BLaER1 treated with 17β-estradiol and CSF1 and Interleukin-3, amounts not matched to agents 10 nM and 100 nM (cell line): Measurements from ENCODE around the gene OTOP3.

Experiments
- H3K27ac ChIP-seq, 11 experiments: shearing (Covaris generic); formaldehyde crosslinking; 2 replicates each; pipeline ENCODE4 v1.8.1; 2022
- H3K27me3 ChIP-seq, 11 experiments: shearing (Covaris generic); formaldehyde crosslinking; 2 replicates each; pipeline ENCODE4 v1.8.1; 2022
- H3K36me3 ChIP-seq, 11 experiments: shearing (Covaris generic); formaldehyde crosslinking; 2 replicates each; pipeline ENCODE4 v1.8.1; 2022
- H3K4me1 ChIP-seq, 10 experiments: shearing (Covaris generic); formaldehyde crosslinking; 2 replicates each; pipeline ENCODE4 v1.8.1; 2022
- H3K4me2 ChIP-seq, 11 experiments: shearing (Covaris generic); formaldehyde crosslinking; 2 replicates each; pipeline ENCODE4 v1.8.1; 2022
- H3K4me3 ChIP-seq, 10 experiments: shearing (Covaris generic); formaldehyde crosslinking; 2 replicates each; pipeline ENCODE4 v1.8.1; 2022
- H3K9ac ChIP-seq, 11 experiments: shearing (Covaris generic); formaldehyde crosslinking; 2 replicates each; pipeline ENCODE4 v1.8.1; 2022
- H3K9me3 ChIP-seq, 11 experiments: shearing (Covaris generic); formaldehyde crosslinking; replicated peaks in 1 of 11; 2 replicates each; pipeline ENCODE4 v1.8.1; 2022
- H4K20me1 ChIP-seq, 11 experiments: shearing (Covaris generic); formaldehyde crosslinking; 2 replicates each; pipeline ENCODE4 v1.8.1; 2022
- Cebpa-rat ChIP-seq, 11 experiments: shearing (Covaris generic); IDR thresholded peaks; 2 replicates each; pipeline ENCODE4 v1.8.1; 2022

The OTOP3 gene

DNA sequence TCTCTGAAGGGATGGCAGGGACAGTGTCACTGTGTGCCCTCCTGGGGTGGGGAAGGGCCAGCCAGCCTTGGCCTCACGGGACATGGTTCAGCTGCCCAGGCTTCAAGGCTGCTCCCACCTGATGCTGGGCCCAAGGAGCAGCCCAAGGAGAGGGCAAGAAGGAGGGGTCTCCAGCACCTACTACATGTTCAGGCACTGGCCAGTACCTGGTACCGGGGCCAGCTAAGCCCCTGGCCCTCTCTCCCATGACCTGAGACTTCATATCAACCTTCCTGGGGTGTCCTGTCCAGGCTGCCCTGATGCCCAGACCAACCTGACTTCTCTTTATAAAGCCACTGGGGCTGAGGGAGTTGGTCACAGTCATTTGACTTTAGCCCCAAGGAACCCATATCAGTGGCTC, 13.9 kb upstream of the OTOP3 start:
- Histone ChIP-seq H4K20me1 (peaks cover 0 to 43% (median 6%) of the 10 kb centered on the region in 11 experiments; a peak in 9 of 22 replicates), H3K9ac (no peak overlapping the region), H3K4me1 (peaks cover 0 to 31% (median 16%) of the 10 kb centered on the region in 10 experiments; a peak in 13 of 20 replicates), H3K9me3 (no peaks in the 10 kb centered on the region), H3K36me3 (no peaks in the 10 kb centered on the region), H3K4me3 (no peak overlapping the region), H3K27ac (no peak overlapping the region), H3K27me3 (peaks cover 68 to 85% (median 78%) of the 10 kb centered on the region in 11 experiments), H3K4me2 (no peak overlapping the region)
- TF ChIP-seq Cebpa-rat (IDR thresholded peaks at IDR 0.05): no peak

DNA sequence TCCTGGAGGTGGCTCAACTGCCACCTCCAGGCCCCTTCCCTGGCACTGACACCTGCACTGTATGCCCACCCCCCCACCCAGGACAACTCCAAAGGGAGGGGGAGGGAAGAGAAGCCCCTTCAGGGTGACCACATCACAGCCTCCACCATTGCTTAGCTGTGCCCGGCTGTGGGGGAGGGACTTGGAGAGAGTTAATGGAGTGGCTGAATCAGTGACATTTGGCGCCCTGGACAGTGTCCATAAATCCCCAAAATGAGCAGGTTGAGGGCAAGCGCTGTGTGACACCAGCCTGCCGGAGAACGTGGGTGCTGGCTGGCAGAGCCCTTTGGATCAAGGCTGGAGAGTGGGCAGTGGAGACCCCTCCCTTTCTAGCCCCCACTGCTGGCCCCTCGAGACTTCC, 13.5 kb upstream of the OTOP3 start:
- Histone ChIP-seq H3K4me3 (no peak overlapping the region), H3K9me3 (no peaks in the 10 kb centered on the region), H3K27ac (no peak overlapping the region), H4K20me1 (peaks cover 0 to 43% (median 6%) of the 10 kb centered on the region in 11 experiments; a peak in 9 of 22 replicates), H3K9ac (no peak overlapping the region), H3K36me3 (no peaks in the 10 kb centered on the region), H3K4me2 (no peak overlapping the region), H3K27me3 (peaks cover 68 to 89% (median 81%) of the 10 kb centered on the region in 11 experiments), H3K4me1 (peaks cover 0 to 28% (median 15%) of the 10 kb centered on the region in 10 experiments; a peak in 13 of 20 replicates)
- no peak for TF ChIP-seq Cebpa-rat (IDR thresholded peaks at IDR 0.05)

DNA sequence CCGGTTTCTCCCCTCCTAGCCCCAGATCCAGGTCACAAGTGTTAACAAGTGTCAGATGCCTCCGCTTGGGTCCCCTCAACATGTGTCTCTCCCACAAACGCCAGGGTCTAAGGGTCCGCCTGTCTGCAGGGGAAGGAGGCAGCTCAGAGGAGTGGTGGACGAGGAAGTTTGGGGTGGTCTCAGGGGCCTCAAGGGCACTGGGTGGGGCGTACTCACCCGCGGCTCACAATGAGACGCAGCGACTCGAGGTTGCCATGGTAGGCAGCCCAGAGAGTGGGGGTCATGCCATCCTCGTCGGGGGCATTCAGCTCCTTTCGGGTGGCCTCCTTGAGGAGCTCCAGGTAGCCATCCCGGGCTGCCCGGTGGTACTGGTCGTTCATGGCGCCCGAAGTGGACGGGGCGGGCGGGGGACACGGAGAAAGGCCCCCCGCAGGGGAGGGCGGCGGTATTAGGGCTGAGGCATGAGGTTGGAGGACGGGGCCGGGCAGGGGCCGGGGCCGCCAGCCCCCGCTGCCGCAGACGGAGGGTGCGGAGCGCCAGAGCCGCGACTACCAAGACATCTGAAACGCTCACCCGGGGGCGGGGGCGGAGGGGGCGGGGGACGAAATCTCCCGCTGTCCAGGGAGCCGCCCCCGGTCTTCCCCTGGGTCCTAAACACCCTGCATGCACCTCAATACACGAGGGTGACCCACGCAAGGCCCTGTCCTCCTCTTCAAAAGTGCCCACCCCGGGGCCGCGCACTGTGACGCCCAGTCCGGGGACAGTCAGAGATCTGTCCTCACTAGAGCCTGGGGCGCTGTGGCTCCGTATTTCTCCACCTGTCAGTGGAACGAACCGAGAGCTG, 12.8 kb upstream of the OTOP3 start, which contains the start of gene USH1G:
USH1G (minus strand) TSS at position 562 of the 844 bp plus-strand sequence; CDS start at position 380, 182 bp downstream.
- Histone ChIP-seq H3K9me3 (no peaks in the 10 kb centered on the region), H3K27ac (no peak within 1 kb of the TSS), H3K4me3 (peak within 1 kb of the TSS in 3 of 10 experiments; percentile 26 to 40 (median 27); a peak in 1 of 20 replicates), H3K36me3 (no peaks in the 10 kb centered on the region), H3K27me3 (peaks cover 68 to 93% (median 83%) of the 10 kb centered on the region in 11 experiments), H3K9ac (0 out of 22 replicates have a peak within 1 kb of the TSS, but pooled peaks of 1 of the 11 experiments have one; percentile 13), H3K4me1 (peaks cover 0 to 21% (median 9%) of the 10 kb centered on the region in 10 experiments; a peak in 11 of 20 replicates), H3K4me2 (peak within 1 kb of the TSS in 10 of 11 experiments; percentile 26 to 75 (median 45); a peak in 18 of 22 replicates), H4K20me1 (peaks cover 0 to 43% (median 6%) of the 10 kb centered on the region in 11 experiments; a peak in 9 of 22 replicates)
- TF ChIP-seq Cebpa-rat (IDR thresholded peaks at IDR 0.05): no peak

DNA sequence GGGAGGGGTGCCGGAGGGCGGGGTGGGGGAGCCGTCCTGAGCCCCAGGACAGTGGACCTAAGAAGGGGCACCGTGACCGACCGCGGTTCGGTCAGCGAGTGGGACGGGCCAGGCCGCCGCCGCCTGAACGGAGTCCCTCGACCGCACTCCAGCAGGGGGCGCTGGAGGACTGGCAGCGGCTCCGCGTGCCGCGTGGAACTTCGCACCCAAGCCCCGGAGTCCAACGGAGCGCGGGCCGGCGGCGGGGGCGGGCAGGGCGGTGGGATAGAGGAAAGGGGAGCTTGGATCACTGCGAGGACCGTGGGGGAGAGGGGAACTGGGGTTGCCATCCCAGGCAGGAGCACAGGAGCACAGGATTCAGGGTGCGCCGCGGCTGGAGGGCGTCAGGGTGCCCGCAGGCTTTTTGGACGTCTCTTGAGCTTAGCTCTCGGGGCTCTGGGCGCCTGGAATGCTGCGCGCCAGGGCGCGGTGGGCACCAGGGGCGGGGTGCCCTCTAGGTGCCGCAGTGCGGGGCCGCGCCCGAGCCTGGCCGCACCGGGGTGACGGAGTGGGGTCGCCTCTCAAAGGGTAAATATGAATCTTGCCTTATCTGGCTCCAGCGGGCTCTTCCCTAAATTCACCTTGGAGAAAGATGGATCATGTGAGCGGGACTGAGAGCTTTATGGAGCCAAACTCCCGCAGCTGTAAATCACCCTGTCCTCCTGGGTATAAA, 12.0 kb upstream of the OTOP3 start:
- Histone ChIP-seq H3K4me1 (peaks cover 0 to 18% (median 7%) of the 10 kb centered on the region in 10 experiments; a peak in 10 of 20 replicates), H3K27me3 (peaks cover 68 to 94% (median 83%) of the 10 kb centered on the region in 11 experiments), H3K36me3 (no peaks in the 10 kb centered on the region), H3K4me3 (no peak overlapping the region), H3K27ac (no peak overlapping the region), H3K9me3 (no peaks in the 10 kb centered on the region), H3K9ac (no peak overlapping the region), H3K4me2 (peak overlapping the region in 3 of 11 experiments; percentile 20 to 75 (median 70); a peak in 6 of 22 replicates), H4K20me1 (peaks cover 0 to 43% (median 6%) of the 10 kb centered on the region in 11 experiments; a peak in 9 of 22 replicates)
- TF ChIP-seq Cebpa-rat (IDR thresholded peaks at IDR 0.05): no peak

DNA sequence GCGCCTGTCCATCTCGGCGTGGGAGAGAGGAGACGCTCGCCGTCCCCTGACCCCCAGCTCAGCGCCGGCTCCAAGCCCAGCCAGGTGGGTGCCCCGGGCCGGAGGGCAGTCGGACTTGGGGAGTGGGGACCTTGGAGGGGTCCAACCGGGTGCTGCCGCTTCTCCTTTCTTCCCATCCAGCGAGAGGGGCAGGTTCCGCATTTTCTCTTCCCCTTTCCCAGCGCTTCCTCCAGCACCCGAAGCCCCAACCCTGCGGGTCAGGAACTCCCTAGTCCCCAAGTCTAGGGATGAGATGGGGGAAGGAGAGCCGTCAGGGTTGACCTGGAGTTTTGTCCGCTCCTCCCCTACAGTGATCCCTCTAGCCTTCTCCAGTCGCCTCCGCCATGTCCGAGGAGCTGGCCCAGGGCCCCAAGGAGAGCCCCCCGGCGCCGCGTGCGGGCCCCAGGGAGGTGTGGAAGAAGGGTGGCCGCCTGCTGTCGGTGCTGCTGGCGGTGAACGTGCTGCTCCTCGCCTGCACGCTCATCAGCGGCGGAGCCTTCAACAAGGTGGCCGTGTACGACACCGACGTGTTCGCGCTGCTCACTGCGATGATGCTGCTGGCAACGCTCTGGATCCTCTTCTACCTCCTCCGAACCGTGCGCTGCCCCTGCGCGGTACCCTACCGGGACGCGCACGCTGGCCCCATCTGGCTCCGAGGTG, 11.3 kb upstream of the OTOP3 start, which contains the start of gene OTOP2:
OTOP2 (plus strand) TSS at position 24 of the 699 bp plus-strand sequence; CDS start at position 384, 360 bp downstream.
- TF ChIP-seq Cebpa-rat (IDR thresholded peaks at IDR 0.05): no peak
- no peak within 1 kb of the TSS for H3K9ac ChIP-seq
- H3K36me3 ChIP-seq: no peaks in the 10 kb centered on the region
- H3K4me2 ChIP-seq: peak within 1 kb of the TSS in 3 of 11 experiments; percentile 46 to 75 (median 70); a peak in 7 of 22 replicates
- no peak within 1 kb of the TSS for H3K27ac ChIP-seq
- no peak within 1 kb of the TSS for H3K4me3 ChIP-seq
- no peaks in the 10 kb centered on the region for H3K9me3 ChIP-seq
- H4K20me1 ChIP-seq: peaks cover 0 to 43% (median 6%) of the 10 kb centered on the region in 11 experiments; a peak in 9 of 22 replicates
- H3K4me1 ChIP-seq: peaks cover 0 to 18% (median 7%) of the 10 kb centered on the region in 10 experiments; a peak in 10 of 20 replicates
- peaks cover 68 to 87% (median 80%) of the 10 kb centered on the region in 11 experiments for H3K27me3 ChIP-seq

DNA sequence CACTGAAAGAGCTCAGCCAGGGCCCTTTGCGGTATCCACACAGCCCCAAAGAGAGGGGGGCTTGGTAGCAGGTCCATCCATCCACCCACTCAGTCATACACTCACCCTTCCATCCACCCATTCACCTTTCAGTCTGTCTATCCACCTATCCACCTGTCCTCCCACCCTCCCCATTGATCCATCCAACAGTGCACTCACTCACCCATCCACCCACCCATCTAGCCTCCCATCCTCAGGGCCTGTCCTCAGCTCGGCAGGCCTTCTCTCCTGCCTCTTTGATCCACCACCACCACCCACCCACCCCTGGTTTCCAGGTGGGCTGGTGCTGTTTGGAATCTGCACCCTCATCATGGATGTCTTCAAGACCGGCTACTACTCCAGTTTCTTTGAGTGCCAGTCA, 10.5 kb upstream of the OTOP3 start:
- Histone ChIP-seq H3K4me3 (no peak overlapping the region), H3K4me1 (peaks cover 0 to 15% (median 7%) of the 10 kb centered on the region in 10 experiments; a peak in 10 of 20 replicates), H4K20me1 (peaks cover 0 to 35% (median 4%) of the 10 kb centered on the region in 11 experiments; a peak in 9 of 22 replicates), H3K27ac (no peak overlapping the region), H3K4me2 (no peak overlapping the region), H3K36me3 (no peaks in the 10 kb centered on the region), H3K9me3 (no peaks in the 10 kb centered on the region), H3K9ac (no peak overlapping the region), H3K27me3 (peaks cover 61 to 79% (median 71%) of the 10 kb centered on the region in 11 experiments)
- TF ChIP-seq Cebpa-rat (IDR thresholded peaks at IDR 0.05): no peak

DNA sequence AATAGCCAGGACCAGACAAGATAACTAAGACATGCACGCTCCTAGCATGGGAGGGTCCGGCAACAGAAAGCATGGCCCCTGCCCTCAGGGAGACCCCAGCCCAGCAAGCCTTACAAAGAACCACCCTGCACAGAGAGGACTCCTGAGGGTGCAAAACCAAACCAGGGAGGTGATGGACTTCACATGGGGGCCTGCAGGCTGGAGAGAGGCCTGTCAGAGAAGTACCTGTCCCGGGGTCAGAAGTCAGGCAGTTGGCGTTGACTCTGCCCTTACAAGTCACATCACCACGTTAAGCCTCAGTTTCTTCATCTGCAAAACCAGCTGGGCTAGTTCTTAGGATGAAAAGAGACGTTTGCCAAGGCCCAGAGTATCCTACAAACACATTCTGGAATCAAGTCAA, 6.9 kb upstream of the OTOP3 start:
- Histone ChIP-seq H3K4me1 (peaks cover 0 to 9% (median 4%) of the 10 kb centered on the region in 10 experiments; a peak in 6 of 20 replicates), H3K4me2 (no peak overlapping the region), H4K20me1 (peaks cover 0 to 15% (median 0%) of the 10 kb centered on the region in 11 experiments; a peak in 6 of 22 replicates), H3K27ac (no peak overlapping the region), H3K27me3 (peaks cover 26 to 65% (median 47%) of the 10 kb centered on the region in 11 experiments), H3K9me3 (no peaks in the 10 kb centered on the region), H3K9ac (no peak overlapping the region), H3K4me3 (no peak overlapping the region), H3K36me3 (no peaks in the 10 kb centered on the region)
- TF ChIP-seq Cebpa-rat (IDR thresholded peaks at IDR 0.05): no peak

DNA sequence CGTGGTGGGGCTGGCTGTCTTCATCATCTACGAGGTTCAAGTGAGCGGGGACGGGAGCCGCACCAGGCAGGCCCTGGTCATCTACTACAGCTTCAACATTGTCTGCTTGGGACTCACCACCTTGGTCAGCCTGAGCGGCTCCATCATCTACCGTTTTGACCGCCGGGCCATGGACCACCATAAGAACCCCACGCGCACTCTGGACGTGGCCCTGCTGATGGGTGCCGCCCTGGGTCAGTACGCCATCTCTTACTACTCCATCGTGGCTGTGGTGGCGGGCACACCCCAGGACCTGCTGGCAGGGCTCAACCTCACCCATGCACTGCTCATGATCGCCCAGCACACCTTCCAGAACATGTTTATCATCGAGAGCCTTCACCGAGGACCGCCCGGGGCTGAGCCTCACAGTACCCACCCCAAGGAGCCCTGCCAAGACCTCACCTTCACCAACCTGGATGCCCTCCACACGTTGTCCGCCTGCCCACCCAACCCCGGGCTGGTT, 5.1 kb upstream of the OTOP3 start:
- peaks cover 24 to 65% (median 47%) of the 10 kb centered on the region in 11 experiments for H3K27me3 ChIP-seq

More for the DNA sequence above, 5.1 kb upstream of the OTOP3 start:
- Histone ChIP-seq H3K4me2 (no peak overlapping the region), H3K9me3 (no peaks in the 10 kb centered on the region), H3K4me3 (no peak overlapping the region), H4K20me1 (peaks cover 0 to 3% (median 0%) of the 10 kb centered on the region in 11 experiments; a peak in 4 of 22 replicates), H3K27ac (no peak overlapping the region), H3K36me3 (no peaks in the 10 kb centered on the region), H3K9ac (no peak overlapping the region), H3K4me1 (no peaks in the 10 kb centered on the region)
- no peak for TF ChIP-seq Cebpa-rat (IDR thresholded peaks at IDR 0.05)
